ENCODE data around the gene CACNA1C. TPM values are rescaled to one million over a fixed set of nuclear protein-coding genes. Genes with fewer than 3 reads are reported as not detected.

Gene CACNA1C
- total RNA-seq, 1 donor: 16.6 TPM

DNA sequence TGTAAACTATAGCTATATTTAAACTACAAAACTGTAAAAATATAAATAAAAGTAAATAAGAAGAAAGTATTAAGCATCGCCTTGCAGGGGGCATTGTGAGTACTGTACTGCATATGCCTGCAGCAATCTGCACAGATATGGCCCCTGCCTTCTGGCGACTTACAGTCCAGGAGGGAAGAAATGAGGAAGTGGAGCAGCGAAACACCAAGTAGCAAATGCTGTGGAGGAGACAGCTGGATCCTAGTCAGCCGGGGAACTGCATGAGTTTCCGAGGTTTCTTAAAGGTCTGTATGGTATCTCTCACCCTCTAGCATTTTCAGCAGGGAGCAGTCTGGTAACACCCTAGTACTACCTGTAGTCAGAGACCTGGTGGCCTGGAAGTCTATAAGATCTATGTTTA is 256.9 kb downstream of the CACNA1C start:
- no peak overlapping the region for H3K4me3 ChIP-seq (ENCODE audit: low read depth, low read length)
- TF ChIP-seq, protein P1, sequence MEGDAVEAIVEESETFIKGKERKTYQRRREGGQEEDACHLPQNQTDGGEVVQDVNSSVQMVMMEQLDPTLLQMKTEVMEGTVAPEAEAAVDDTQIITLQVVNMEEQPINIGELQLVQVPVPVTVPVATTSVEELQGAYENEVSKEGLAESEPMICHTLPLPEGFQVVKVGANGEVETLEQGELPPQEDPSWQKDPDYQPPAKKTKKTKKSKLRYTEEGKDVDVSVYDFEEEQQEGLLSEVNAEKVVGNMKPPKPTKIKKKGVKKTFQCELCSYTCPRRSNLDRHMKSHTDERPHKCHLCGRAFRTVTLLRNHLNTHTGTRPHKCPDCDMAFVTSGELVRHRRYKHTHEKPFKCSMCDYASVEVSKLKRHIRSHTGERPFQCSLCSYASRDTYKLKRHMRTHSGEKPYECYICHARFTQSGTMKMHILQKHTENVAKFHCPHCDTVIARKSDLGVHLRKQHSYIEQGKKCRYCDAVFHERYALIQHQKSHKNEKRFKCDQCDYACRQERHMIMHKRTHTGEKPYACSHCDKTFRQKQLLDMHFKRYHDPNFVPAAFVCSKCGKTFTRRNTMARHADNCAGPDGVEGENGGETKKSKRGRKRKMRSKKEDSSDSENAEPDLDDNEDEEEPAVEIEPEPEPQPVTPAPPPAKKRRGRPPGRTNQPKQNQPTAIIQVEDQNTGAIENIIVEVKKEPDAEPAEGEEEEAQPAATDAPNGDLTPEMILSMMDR (IDR thresholded peaks at IDR 0.05; ENCODE audit: insufficient read depth, low read length): no peak

DNA sequence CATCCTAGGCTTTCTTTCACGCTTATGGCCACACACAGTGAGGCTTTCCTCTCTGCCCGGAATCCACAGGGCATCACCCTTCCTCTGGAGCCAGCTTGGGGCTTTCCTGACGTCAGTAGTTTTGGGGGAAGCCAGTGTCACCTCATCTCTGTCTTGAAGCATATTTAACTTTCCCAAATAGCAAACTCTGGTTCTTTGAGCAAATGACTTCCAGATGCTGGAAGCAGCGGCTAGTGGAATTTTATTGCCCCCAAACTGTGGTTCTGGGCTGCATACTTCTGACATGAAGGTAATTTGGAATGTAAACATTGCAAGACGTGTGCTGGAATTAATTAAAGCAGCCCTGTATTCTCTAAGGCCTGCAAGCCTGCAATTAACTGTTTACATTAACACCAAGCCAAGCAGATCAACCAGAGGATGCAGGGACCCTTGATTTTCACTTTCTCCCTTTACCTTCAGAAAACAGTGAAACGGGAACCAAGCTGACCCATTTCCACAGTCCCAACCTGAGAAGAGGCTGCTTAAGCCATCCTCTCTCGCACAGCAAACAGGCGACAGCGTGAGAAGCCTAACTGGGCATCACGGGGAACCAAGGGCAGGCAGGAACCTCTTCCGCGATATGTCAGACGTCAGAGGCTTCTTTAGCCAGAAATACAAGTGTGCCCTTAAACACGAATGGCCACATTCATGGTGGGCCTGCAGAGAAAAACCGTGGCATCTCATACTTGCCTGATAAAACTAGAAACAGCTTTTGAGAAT is 258.4 kb downstream of the CACNA1C start:
- H3K4me3 ChIP-seq (ENCODE audit: low read depth, low read length): no peak overlapping the region
- TF ChIP-seq, protein P1 (IDR thresholded peaks at IDR 0.05; ENCODE audit: insufficient read depth, low read length): no peak
- peak; percentile 88 for DNase-seq (ENCODE audit: low read depth)

More for the DNA sequence above, 256.9 kb downstream of the CACNA1C start:
- DNase-seq (ENCODE audit: low read depth): no peak

DNA sequence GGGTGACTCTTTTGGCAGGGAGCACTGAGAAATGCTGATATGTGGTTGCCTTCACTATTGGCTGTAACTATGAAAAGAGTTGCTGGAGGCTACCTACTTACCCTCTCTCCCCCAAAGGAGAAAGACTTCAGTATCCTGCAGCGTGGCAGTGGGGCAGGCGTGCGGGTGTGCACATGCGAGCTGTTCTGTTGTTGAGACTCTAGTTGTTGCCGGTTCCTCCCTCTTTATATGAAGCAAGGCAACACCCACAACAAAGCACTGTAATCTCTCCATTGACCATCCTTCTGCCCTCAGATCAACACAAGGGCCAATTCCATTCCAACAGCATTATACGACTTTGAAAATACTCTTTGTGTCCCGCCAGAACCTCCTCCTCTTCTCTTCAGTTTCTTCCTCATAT is 259.4 kb downstream of the CACNA1C start:
- DNase-seq (ENCODE audit: low read depth): no peak
- TF ChIP-seq, protein P1 (IDR thresholded peaks at IDR 0.05; ENCODE audit: insufficient read depth, low read length): no peak
- H3K4me3 ChIP-seq (ENCODE audit: low read depth, low read length): no peak overlapping the region

DNA sequence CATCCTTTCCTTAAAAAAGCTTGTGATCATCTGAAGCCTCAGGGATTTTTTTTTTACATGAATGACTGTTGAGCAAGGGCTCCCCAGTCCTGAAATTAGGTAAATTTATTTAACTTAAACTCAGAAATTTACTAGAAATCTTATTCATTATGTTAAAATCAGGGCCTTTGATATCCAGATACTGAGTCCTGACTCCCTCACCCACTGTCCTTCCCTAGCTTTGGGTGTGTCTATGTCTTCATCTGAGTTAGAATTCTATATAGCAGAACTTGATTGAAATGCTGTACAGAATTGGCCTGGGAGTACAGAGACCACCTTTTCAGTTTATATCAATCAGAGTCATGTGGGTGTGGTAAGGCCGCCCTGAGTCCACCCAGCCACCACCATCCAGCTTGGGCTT is 260.0 kb downstream of the CACNA1C start:
- TF ChIP-seq, protein P1 (IDR thresholded peaks at IDR 0.05; ENCODE audit: insufficient read depth, low read length): no peak
- no peak overlapping the region for H3K4me3 ChIP-seq (ENCODE audit: low read depth, low read length)
- no peak for DNase-seq (ENCODE audit: low read depth)

DNA sequence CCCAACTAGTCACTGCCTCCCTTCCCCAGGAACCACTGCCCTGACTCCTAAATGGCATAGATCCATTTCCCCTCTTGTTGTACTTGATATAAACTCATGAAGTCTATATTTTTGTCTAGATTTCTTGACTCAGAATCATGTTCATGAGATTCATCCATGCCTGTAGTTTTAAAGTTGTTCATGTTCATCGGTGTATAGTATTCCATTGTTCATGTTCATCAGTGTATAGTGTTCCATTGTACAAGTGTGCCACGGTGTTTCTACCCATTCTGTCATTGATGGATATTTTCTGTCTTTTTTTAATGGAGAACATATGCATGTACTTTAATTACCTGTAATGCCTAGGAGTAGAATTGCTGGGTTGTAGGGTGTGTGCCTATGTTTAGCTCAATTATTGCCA is 261.7 kb downstream of the CACNA1C start:
- no peak for DNase-seq (ENCODE audit: low read depth)
- no peak overlapping the region for H3K4me3 ChIP-seq (ENCODE audit: low read depth, low read length)
- TF ChIP-seq, protein P1 (IDR thresholded peaks at IDR 0.05; ENCODE audit: insufficient read depth, low read length): no peak

DNA sequence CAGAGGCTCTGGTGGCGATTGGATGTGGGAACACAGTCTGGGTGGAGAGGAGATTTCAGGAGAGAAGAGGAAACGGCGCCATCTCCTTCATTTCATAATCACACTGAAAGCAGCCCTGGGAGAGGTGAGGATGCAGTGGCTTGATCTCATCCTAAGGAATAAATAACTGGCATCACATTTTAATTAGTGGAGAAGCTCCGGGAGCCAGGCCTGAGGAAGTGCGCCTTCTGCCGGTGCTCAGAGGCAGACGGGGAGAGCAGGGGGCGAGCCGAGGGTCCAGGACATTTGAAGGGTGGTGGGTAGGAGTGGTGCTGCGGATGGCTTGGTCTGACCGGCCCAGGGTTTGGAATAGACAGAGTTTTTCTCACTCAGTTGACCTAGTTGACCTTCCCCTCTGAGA is 265.0 kb downstream of the CACNA1C start:
- TF ChIP-seq, protein P1 (IDR thresholded peaks at IDR 0.05; ENCODE audit: insufficient read depth, low read length): no peak
- H3K4me3 ChIP-seq (ENCODE audit: low read depth, low read length): no peak overlapping the region
- DNase-seq (ENCODE audit: low read depth): no peak

DNA sequence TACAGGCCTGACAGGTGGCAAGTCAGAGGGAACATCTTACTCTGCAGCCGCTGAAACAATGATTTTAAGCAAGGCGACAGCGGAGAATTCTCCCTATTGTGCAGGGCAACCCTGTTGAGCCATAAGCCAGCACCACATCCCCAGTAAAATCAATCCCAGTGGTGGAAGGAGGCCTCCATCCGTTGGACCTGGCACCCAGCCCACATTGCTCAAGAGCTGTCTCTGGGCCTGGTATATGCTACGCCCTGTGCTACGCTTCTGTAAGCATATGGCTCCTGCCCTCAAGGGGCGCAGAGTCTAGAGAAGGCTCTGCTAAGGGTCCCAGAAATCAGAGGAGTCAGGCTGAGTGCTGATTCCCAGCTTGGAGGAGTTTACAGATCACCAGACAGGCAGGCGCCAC is 265.5 kb downstream of the CACNA1C start:
- DNase-seq (ENCODE audit: low read depth): peak; percentile 27
- TF ChIP-seq, protein P1 (IDR thresholded peaks at IDR 0.05; ENCODE audit: insufficient read depth, low read length): no peak
- H3K4me3 ChIP-seq (ENCODE audit: low read depth, low read length): no peak overlapping the region

Data from fibroblast of the aortic adventitia (primary cell).